NCI-H1048 (cell line): Measurements from ENCODE around the gene GPX3.

Experiments used
- DNase-seq: peaks from one replicate; lab custom pipeline; 2025; lab: John Stamatoyannopoulos, UW

Gene GPX3, protein sequence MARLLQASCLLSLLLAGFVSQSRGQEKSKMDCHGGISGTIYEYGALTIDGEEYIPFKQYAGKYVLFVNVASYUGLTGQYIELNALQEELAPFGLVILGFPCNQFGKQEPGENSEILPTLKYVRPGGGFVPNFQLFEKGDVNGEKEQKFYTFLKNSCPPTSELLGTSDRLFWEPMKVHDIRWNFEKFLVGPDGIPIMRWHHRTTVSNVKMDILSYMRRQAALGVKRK

GRCh38 chr5:151020304-151021110 lies at the start of gene GPX3:
Gene GPX3, plus strand, starts transcription at chr5:151020591. Its CDS starts 64 bp downstream, at chr5:151020655.
- no peak for DNase-seq

GRCh38 chr5:150978590-150978989 lies 41.8 kb upstream of the GPX3 start:
- DNase-seq, result no peak

DNA sequence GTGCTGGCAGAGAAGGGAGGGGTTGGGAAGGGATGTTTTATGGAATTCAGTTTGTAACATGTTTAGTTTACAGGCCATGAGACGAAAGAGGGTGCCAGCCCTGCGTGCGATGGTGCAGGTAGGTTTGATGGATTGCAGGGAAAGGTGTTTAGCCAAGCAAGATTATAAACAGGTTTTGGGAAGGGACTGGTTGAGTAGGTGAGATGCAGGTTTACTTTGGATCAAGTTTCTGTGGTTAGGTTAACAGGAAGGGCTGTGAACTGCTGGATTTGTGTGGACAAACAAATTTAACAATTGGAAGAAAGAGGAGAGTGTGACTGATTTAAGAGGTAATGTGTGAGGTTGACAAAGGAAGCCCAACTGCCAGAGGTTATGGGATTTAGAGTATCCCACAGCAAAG lies 32.6 kb upstream of the GPX3 start:
- DNase-seq, result no peak

DNA sequence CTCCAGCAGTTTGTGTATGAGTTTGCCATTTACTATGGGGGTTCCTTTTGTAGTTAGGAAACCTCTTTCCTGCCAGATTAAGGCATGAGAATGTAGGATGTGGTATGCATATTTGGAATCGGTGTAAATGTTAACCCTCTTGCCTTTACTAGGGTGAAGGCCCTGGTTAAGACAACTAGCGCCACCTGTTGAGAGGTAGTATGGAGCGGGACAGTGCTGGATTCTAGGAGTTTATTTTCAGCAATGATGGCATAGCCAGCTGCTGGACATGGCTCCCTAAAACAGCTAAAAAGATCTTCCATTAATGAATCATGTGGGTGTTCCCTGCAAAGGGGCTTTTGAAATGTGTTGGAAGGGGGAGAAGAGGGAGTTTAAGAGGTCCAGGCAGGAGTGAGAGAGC lies 30.7 kb upstream of the GPX3 start:
- no peak for DNase-seq

DNA sequence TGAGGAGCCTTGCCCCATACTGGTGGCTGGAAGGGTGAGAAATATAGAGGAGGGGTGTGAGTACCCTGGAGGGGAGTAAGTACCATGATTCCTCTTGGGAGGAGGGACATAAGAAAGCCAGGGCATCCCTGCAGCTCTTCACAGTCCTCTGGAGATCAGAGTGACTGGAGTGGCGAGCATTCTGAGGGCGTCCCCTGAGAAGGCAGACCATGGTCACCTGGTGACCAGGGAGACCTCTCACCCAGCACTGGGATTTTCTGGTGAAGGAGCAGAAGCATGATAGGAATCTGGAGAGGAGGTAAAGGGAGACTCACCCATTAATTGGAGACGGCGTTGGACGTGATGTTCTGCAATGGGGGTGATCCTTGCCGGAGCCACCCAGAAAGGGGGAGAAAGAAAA lies 27.7 kb upstream of the GPX3 start:
- DNase-seq, result no peak

DNA sequence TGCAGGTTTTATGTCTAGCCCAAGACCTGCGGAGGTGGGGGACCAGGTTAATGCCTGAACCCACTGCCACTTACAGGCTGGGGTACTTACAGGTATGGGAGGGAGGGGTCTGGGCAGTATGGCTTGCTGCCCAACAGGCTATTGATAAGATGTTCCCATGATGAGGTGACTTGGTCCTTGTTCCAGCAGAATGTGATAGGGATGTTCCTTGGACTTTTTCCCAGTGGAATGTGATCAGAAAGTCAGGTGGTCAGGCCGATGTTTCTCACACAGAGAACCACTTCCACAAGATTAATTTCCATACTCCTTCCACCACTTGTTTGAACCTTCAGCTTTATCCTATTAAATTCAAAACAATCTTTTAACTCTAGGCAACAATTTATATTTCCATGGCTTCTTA lies 27.0 kb upstream of the GPX3 start:
- DNase-seq, result no peak

DNA sequence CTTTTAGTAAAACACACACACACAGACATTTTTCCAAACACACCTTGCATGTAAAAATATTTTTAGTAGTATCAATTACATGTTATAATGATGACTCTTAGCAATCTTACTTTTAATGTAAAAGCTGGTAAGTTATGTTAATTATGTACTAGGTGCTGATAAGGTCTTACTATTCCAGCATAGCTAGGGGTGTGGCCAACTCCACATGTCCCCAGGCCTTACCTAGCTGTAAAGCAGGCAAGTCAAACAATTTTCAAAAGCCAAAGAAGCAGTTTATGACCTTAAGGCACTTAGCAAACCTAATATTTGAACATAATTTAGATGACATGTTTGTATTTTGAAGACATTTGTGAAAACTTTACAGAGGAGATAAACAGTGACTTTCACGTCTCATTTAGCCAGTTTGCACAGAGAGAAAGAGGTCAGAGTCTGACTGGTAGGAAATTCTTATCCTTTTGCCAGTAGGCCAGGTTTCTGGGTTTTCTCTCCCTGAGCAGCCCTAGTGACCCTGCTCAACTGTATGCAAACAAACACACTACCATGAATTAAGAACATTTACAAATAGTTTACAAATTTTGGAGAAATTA lies 26.5 kb upstream of the GPX3 start:
- no peak for DNase-seq

GRCh38 chr5:150999704-151000442 lies 20.5 kb upstream of the GPX3 start:
- DNase-seq, result no peak

DNA sequence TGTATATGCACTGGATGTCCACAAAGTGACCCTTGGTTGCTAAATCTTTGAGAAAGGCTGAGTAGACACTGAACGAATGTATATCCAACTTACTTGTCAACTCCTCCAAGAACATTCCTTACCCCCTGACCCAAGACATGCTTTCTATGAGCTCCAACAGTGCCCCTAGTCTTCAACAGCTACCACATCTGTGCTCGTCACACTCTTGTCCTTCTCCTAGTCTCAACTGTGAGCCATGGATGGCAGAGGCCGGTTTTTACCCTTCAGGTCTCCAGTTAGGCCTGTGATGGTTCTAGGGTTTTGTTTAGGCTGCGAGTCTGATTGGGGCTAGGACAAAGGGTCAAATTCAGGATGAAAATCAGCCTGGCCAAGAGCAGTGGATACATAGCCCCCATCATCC lies 19.0 kb upstream of the GPX3 start:
- no peak for DNase-seq

GRCh38 chr5:151002250-151002649 lies 18.1 kb upstream of the GPX3 start:
- no peak for DNase-seq

DNA sequence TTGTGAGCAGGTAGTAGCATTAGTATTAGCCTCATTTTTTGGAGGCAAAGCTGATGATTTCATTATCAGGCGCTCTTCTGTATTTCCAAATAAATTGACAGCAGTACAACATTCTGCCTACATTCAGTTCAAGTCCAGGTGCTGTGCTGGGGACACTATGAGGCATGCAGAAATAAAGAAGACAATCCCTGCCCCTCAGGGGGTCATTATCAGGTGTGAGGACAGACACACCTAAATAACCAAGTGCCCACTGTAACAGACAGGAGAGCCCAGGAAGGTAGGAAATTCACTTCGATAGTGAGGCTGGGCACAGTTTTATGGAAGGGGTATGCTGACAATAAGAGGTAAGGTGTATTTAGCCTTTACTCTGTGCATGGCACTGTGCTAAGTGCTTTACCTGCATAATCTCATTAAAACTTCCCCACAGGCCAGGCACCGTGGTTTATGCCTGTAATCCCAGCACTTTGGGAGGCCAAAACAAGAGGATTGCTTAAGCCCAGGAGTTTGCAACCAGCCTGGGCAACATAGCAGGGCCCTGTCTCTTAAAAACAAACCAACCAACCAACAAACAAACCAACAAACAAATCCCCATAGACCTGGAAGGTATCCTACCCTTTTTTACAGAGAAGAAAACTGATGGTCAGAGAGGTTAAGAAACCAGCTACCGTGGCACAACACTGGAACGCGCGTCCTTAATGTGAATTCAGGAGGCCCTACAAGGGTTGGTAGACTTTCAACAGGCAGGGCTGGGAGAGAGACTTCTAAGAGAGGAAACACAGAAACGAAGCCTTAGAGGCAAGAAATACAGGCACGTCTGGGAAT lies 17.5 kb upstream of the GPX3 start:
- no peak for DNase-seq

DNA sequence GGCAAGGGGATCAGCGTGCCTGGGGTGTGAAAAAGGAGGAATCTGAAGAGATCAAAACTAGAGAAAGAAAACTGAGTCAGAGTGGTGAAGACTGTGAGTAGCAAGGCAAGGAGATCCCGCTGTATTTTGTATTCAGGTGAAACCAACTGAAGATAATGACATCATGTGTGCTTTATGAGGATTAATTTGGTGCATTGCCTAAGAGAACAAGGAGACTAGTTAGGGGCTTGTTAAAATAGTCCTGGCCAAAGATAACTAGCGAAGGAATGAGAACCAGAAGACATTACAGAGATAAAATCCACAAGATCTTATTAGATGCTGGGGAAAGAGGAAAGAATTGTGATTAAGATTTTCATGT lies 16.9 kb upstream of the GPX3 start:
- DNase-seq, result no peak

- no peak for DNase-seq
Observed at GRCh38 chr5:151004499-151004898, 15.9 kb upstream of the GPX3 start.

- DNase-seq, result no peak
Observed at GRCh38 chr5:151005187-151005949, 15.0 kb upstream of the GPX3 start.

GRCh38 chr5:151005950-151006576 lies 14.3 kb upstream of the GPX3 start:
- no peak for DNase-seq

DNA sequence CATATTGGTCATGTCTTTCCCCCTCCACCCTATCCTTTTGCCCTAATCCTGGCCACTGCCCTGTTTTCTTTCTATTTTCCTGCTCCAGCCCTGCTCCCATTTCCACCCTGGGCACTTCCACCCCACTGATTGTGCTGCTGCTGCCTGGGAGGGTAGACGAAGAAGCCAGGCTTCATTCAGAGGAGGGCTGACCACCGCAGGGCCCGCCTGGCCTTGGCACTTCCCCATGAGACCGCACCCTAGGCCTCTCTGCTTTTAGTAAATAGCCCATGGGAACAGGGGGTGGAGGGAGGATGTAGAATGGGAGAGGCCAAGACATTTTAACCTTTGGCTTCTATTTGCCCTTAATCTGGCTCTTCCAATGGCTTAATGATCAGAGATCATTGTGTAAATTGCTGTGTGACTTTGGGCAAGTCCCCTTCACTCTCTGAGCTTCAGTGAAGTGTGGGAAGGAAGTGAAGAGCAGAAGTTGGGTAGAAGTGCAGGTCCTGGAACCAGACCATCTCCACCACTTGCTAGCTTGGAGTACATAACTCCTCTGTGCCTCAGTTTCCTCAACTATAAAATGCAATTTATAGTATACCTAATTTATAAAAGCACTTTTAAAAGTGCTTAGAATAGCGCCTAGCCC lies 13.6 kb upstream of the GPX3 start:
- no peak for DNase-seq

- DNase-seq, result no peak
Observed at GRCh38 chr5:151007430-151008209, 12.8 kb upstream of the GPX3 start.

DNA sequence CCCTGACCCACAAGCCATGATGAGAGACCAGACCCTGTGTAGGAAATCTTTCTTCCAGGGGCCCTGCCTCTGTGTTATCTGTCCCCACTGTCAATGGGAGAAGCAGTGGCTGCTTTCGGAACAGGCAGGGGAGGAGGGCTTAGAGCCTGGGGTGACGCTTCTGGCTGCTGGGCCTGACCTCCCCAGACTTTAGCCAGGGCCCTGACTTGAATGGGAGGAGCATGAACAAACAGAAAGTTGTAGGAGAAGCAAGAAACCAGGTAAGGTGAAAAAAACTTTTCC lies 12.2 kb upstream of the GPX3 start:
- DNase-seq, result no peak

GRCh38 chr5:151008906-151009305 lies 11.5 kb upstream of the GPX3 start:
- DNase-seq, result no peak

GRCh38 chr5:151012862-151013261 lies 7.5 kb upstream of the GPX3 start:
- no peak for DNase-seq
